OCI-LY3 (cell line): ENCODE measurements around the gene PATZ1.

Experiments used
- H2AFZ ChIP-seq: fragments of 200-600, 300-600 bp; shearing (Covaris generic); 2 replicates; pipeline ENCODE4 v1.6.0; 2014; ENCODE audit warnings: antibody characterized with exemption, low read depth, low read length
- H3K27ac ChIP-seq: fragments of 200-600, 300-600 bp; sonication (generic); 2 replicates; pipeline ENCODE4 v1.5.1; 2014; ENCODE audit warnings: mild to moderate bottlenecking, low read length, moderate library complexity, mixed read lengths
- H3K27me3 ChIP-seq: fragments of 200-600, 300-600 bp; sonication (generic); 2 replicates; pipeline ENCODE4 v1.6.1; 2014; ENCODE audit warnings: low read depth, low read length, mixed read lengths
- H3K36me3 ChIP-seq: fragments of 200-600, 300-600 bp; sonication (generic); replicated peaks from 2 replicates; pipeline ENCODE3; 2014; ENCODE audit warnings: low read depth, low read length, mixed read lengths
- H3K4me1 ChIP-seq: fragments of 300-600, 200-600 bp; sonication (generic); 2 replicates; pipeline ENCODE4 v1.6.1; 2014; ENCODE audit warnings: low read length, mixed read lengths
- H3K4me2 ChIP-seq: fragments of 200-600, 300-600 bp; sonication (generic); 2 replicates; pipeline ENCODE4 v1.6.1; 2014; ENCODE audit warnings: low read length, mixed read lengths
- H3K4me3 ChIP-seq: fragments of 300-600, 200-600 bp; sonication (generic); 2 replicates; pipeline ENCODE4 v1.5.1; 2014; ENCODE audit warnings: antibody characterized with exemption, mild to moderate bottlenecking, low read length, moderate library complexity
- H3K79me2 ChIP-seq: fragments of 300-600, 200-600 bp; shearing (Covaris generic); 2 replicates; pipeline ENCODE4 v1.6.1; 2014; ENCODE audit warnings: mild to moderate bottlenecking, low read length, mixed read lengths
- H3K9ac ChIP-seq: fragments of 300-600, 200-600 bp; shearing (Covaris generic); 2 replicates; pipeline ENCODE4 v1.6.0; 2014; ENCODE audit warnings: mild to moderate bottlenecking, low read length, moderate library complexity
- H3K9me3 ChIP-seq: fragments of 200-600, 300-600 bp; shearing (Covaris generic); 2 replicates; pipeline ENCODE4 v1.6.1; 2014; ENCODE audit warnings: low read length, mixed read lengths; ENCODE audit not compliant: insufficient read depth
- H4K20me1 ChIP-seq: fragments of 200-600, 300-600 bp; sonication (generic); 2 replicates; pipeline ENCODE4 v1.6.1; 2016; ENCODE audit warnings: low read length, mixed read lengths; ENCODE audit not compliant: insufficient read depth
- EZH2phosphoT487 ChIP-seq: fragments of 200-600 bp; shearing (Covaris generic); IDR thresholded peaks from 2 replicates; pipeline ENCODE4 v1.6.1; 2018; ENCODE audit warnings: antibody characterized with exemption, mixed run types, low read depth
- TF ChIP-seq, protein P1 (sequence below): fragments of 200-600, 300-600 bp; sonication (generic); IDR thresholded peaks from 2 replicates; pipeline ENCODE4 v1.5.1; 2014; ENCODE audit warnings: antibody characterized with exemption, low read length, low read depth

Gene PATZ1

DNA sequence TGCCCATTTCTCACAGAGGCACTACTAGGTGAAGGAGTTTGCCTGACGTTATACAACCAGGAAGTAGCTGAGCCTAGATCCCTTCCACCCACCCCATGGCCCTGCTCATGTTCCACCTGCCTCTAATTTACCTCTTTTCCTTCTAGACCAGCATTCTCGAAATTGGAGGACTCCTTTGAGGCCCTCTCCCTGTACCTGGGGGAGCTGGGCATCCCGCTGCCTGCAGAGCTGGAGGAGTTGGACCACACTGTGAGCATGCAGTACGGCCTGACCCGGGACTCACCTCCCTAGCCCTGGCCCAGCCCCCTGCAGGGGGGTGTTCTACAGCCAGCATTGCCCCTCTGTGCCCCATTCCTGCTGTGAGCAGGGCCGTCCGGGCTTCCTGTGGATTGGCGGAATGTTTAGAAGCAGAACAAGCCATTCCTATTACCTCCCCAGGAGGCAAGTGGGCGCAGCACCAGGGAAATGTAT is 68.0 kb downstream of the PATZ1 start:
- TF ChIP-seq, protein P1, sequence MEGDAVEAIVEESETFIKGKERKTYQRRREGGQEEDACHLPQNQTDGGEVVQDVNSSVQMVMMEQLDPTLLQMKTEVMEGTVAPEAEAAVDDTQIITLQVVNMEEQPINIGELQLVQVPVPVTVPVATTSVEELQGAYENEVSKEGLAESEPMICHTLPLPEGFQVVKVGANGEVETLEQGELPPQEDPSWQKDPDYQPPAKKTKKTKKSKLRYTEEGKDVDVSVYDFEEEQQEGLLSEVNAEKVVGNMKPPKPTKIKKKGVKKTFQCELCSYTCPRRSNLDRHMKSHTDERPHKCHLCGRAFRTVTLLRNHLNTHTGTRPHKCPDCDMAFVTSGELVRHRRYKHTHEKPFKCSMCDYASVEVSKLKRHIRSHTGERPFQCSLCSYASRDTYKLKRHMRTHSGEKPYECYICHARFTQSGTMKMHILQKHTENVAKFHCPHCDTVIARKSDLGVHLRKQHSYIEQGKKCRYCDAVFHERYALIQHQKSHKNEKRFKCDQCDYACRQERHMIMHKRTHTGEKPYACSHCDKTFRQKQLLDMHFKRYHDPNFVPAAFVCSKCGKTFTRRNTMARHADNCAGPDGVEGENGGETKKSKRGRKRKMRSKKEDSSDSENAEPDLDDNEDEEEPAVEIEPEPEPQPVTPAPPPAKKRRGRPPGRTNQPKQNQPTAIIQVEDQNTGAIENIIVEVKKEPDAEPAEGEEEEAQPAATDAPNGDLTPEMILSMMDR = no peak
- TF ChIP-seq EZH2phosphoT487 = no peak
- H4K20me1 ChIP-seq = no peaks in the 10 kb centered on the region
- no peaks in the 10 kb centered on the region for H3K9me3 ChIP-seq
- H3K4me2 ChIP-seq = no peak overlapping the region
- H3K27me3 ChIP-seq = no peaks in the 10 kb centered on the region
- peaks cover 46% of the 10 kb centered on the region for H3K36me3 ChIP-seq
- H3K4me3 ChIP-seq = no peak overlapping the region
- no peak overlapping the region for H2AFZ ChIP-seq
- H3K27ac ChIP-seq = no peak overlapping the region
- no peak overlapping the region for H3K9ac ChIP-seq
- no peaks in the 10 kb centered on the region for H3K79me2 ChIP-seq
- no peaks in the 10 kb centered on the region for H3K4me1 ChIP-seq

DNA sequence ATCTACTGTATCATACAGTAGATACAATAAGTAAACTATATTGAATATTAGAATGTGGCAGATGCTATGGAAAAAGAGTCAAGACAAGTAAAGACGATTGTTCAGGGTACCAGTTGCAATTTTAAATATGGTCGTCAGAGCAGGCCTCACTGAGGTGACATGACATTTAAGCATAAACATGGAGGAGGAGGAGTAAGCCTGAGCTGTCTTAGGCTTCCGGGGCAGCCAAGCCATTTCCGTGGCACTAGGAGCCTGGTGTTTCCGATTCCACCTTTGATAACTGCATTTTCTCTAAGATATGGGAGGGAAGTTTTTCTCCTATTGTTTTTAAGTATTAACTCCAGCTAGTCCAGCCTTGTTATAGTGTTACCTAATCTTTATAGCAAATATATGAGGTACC is 68.4 kb downstream of the PATZ1 start:
- Histone ChIP-seq H3K27me3 (no peaks in the 10 kb centered on the region), H4K20me1 (no peaks in the 10 kb centered on the region), H3K4me2 (no peak overlapping the region), H3K9ac (no peak overlapping the region), H2AFZ (no peak overlapping the region), H3K4me3 (no peak overlapping the region), H3K79me2 (no peaks in the 10 kb centered on the region), H3K36me3 (peaks cover 48% of the 10 kb centered on the region), H3K9me3 (no peaks in the 10 kb centered on the region), H3K27ac (no peak overlapping the region), H3K4me1 (no peaks in the 10 kb centered on the region)
- TF ChIP-seq EZH2phosphoT487 = no peak
- TF ChIP-seq, protein P1 = no peak

DNA sequence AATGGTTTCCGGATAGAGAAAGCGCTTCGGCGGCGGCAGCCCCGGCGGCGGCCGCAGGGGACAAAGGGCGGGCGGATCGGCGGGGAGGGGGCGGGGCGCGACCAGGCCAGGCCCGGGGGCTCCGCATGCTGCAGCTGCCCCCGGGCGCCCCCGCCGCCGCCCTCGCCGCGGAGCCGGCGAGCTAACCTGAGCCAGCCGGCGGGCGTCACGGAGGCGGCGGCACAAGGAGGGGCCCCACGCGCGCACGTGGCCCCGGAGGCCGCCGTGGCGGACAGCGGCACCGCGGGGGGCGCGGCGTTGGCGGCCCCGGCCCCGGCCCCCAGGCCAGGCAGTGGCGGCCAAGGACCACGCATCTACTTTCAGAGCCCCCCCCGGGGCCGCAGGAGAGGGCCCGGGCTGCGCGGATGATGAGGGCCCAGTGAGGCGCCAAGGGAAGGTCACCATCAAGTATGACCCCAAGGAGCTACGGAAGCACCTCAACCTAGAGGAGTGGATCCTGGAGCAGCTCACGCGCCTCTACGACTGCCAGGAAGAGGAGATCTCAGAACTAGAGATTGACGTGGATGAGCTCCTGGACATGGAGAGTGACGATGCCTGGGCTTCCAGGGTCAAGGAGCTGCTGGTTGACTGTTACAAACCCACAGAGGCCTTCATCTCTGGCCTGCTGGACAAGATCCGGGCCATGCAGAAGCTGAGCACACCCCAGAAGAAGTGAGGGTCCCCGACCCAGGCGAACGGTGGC is 69.5 kb downstream of the PATZ1 start:
- H2AFZ ChIP-seq = no peak overlapping the region
- no peaks in the 10 kb centered on the region for H3K4me1 ChIP-seq
- no peaks in the 10 kb centered on the region for H3K9me3 ChIP-seq
- H3K27me3 ChIP-seq = no peaks in the 10 kb centered on the region
- no peak for TF ChIP-seq EZH2phosphoT487
- TF ChIP-seq, protein P1 = no peak
- no peaks in the 10 kb centered on the region for H3K79me2 ChIP-seq
- no peak overlapping the region for H3K27ac ChIP-seq
- no peak overlapping the region for H3K4me3 ChIP-seq
- no peaks in the 10 kb centered on the region for H4K20me1 ChIP-seq
- H3K36me3 ChIP-seq = peaks cover 53% of the 10 kb centered on the region
- H3K9ac ChIP-seq = no peak overlapping the region
- H3K4me2 ChIP-seq = no peak overlapping the region
